GM23248 (cell line): ENCODE results near the gene PKHD1. TPM values are rescaled to one million over a fixed set of nuclear protein-coding genes. Genes with fewer than 3 reads are reported as not detected.
A peak's percentile ranks its signal among the peaks of the same experiment; 100 is the strongest.

Experiments used
- DNase-seq: peaks from one replicate; pipeline ENCODE4 v3.0.0-alpha.2; 2015
- H2AFZ ChIP-seq: fragments of 200-600 bp; sonication (generic); 2 replicates; pipeline ENCODE4 v1.6.1; 2016; ENCODE audit warnings: antibody characterized with exemption
- H3F3A ChIP-seq: fragments of 200-600 bp; sonication (generic); 2 replicates; pipeline ENCODE4 v1.6.1; 2016; ENCODE audit warnings: mild to moderate bottlenecking, antibody characterized with exemption, mixed run types; ENCODE audit not compliant: insufficient read depth
- H3K27ac ChIP-seq: fragments of 200-600 bp; sonication (generic); 2 replicates; pipeline ENCODE4 v1.5.1; 2016; ENCODE audit warnings: mild to moderate bottlenecking
- H3K27me3 ChIP-seq: fragments of 200-600 bp; sonication (generic); replicated peaks from 2 replicates; pipeline ENCODE4 v1.6.1; 2016; ENCODE audit warnings: mild to moderate bottlenecking; ENCODE audit not compliant: insufficient read depth
- H3K36me3 ChIP-seq: fragments of 200-600 bp; sonication (generic); 2 replicates; pipeline ENCODE4 v1.6.1; 2016; ENCODE audit warnings: low read depth, mild to moderate bottlenecking
- H3K4me1 ChIP-seq: fragments of 200-600 bp; sonication (generic); 2 replicates; pipeline ENCODE4 v1.6.1; 2016; ENCODE audit warnings: mild to moderate bottlenecking; ENCODE audit not compliant: insufficient read depth
- H3K4me2 ChIP-seq: fragments of 200-600 bp; sonication (generic); one replicate; pipeline ENCODE4 v1.6.1; 2016; ENCODE audit warnings: mild to moderate bottlenecking; ENCODE audit not compliant: unreplicated experiment
- H3K4me3 ChIP-seq: fragments of 200-600 bp; sonication (generic); 2 replicates; pipeline ENCODE4 v1.5.1; 2016; ENCODE audit warnings: mild to moderate bottlenecking
- H3K79me2 ChIP-seq: fragments of 200-600 bp; sonication (generic); 2 replicates; pipeline ENCODE4 v1.6.1; 2016; ENCODE audit warnings: mild to moderate bottlenecking; ENCODE audit not compliant: insufficient read depth
- H3K9ac ChIP-seq: fragments of 200-600 bp; sonication (generic); 2 replicates; pipeline ENCODE4 v1.6.1; 2016; ENCODE audit warnings: mild to moderate bottlenecking
- H3K9me2 ChIP-seq: fragments of 200-600 bp; sonication (generic); 2 replicates; pipeline ENCODE4 v1.6.1; 2016; ENCODE audit warnings: mixed run types, mild to moderate bottlenecking, moderate library complexity; ENCODE audit not compliant: insufficient read depth
- H3K9me3 ChIP-seq: fragments of 200-600 bp; sonication (generic); one replicate; pipeline ENCODE4 v1.6.1; 2017; ENCODE audit warnings: low read depth
- H4K20me1 ChIP-seq: fragments of 200-600 bp; sonication (generic); 2 replicates; pipeline ENCODE4 v1.6.0; 2016; ENCODE audit not compliant: insufficient read depth
- EZH2 ChIP-seq: fragments of 200-600 bp; sonication (generic); IDR thresholded peaks from 2 replicates; pipeline ENCODE4 v1.6.1; 2018; ENCODE audit warnings: antibody characterized with exemption, mild to moderate bottlenecking; ENCODE audit not compliant: insufficient read depth, poor library complexity, severe bottlenecking
- EZH2phosphoT487 ChIP-seq: fragments of 200-600 bp; sonication (generic); IDR thresholded peaks from 2 replicates; pipeline ENCODE4 v1.6.1; 2018; ENCODE audit warnings: antibody characterized with exemption, moderate library complexity, mild to moderate bottlenecking, low read depth; ENCODE audit not compliant: insufficient read depth
- WGBS, 2 experiments: methylation state at CpG; one replicate each; pipeline ENCODE4 v1.1.6; 2015 to 2017; ENCODE audit warnings: low lambda C conversion rate in 2 of 2, low coverage in 1 of 2; ENCODE audit errors: missing lambda C conversion rate in 2 of 2; 5-methylcytosine and 5-hydroxymethylcytosine counted together
- in situ Hi-C: fragments of 300-500 bp; cut with MboI; formaldehyde crosslinking; loops from 2 replicates; pipeline ENCODE4 v1.15.0; 2020
- polyA plus RNA-seq: library from polyadenylated mRNA; unstranded; fragments of >200 nt; fragmentation: Nextera tagmentation; extraction: Ambion mirVana; gene quantifications from 2 replicates; pipeline ENCODE4 v1.2.1, GENCODE V29; 2016
- total RNA-seq: library from RNA; depleted of rRNA; stranded (reverse); fragments of >200 nt; shearing (Covaris generic); gene quantifications from 2 replicates; pipeline ENCODE4 v1.2.3, GENCODE V29; 2014

PKHD1 gene
- total and polyA plus RNA-seq, 2 experiments from 2014 or later: not detected

GRCh38 chr6:52089758-52090348, 2.4 kb upstream of the PKHD1 start:
- peak; percentile 7 for DNase-seq
- Histone ChIP-seq H3K9me3 (no peaks in the 10 kb centered on the region), H3K27ac (no peak overlapping the region), H3K27me3 (0 out of 2 replicates have a peak, but pooled peaks cover 4% of the 10 kb centered on the region), H3K79me2 (no peaks in the 10 kb centered on the region), H2AFZ (no peak overlapping the region), H3K4me1 (no peaks in the 10 kb centered on the region), H3F3A (no peaks in the 10 kb centered on the region), H3K4me3 (no peak overlapping the region), H3K9ac (no peak overlapping the region), H4K20me1 (no peaks in the 10 kb centered on the region), H3K4me2 (no peak overlapping the region), H3K36me3 (no peaks in the 10 kb centered on the region), H3K9me2 (no peaks in the 10 kb centered on the region)
- 3 to 9% methylated on average over 2 of the region's 2 CpGs for WGBS, 2 experiments
- in situ Hi-C loops: no loop called here
- TF ChIP-seq EZH2: no peak
- TF ChIP-seq EZH2phosphoT487: no peak

GRCh38 chr6:52086741-52087140, 672 bp downstream of the PKHD1 start:
- H3K36me3 ChIP-seq: no peaks in the 10 kb centered on the region
- H3K9ac ChIP-seq: no peak overlapping the region
- no peak for TF ChIP-seq EZH2phosphoT487
- no peak for TF ChIP-seq EZH2
- no peak overlapping the region for H3K4me3 ChIP-seq
- in situ Hi-C loops: no loop called here
- H3K4me2 ChIP-seq: no peak overlapping the region
- DNase-seq: no peak
- H2AFZ ChIP-seq: no peak overlapping the region
- no peaks in the 10 kb centered on the region for H3F3A ChIP-seq
- no peak overlapping the region for H3K27ac ChIP-seq
- H3K9me2 ChIP-seq: no peaks in the 10 kb centered on the region
- 0 out of 2 replicates have a peak, but pooled peaks cover 4% of the 10 kb centered on the region for H3K27me3 ChIP-seq
- no peaks in the 10 kb centered on the region for H3K9me3 ChIP-seq
- H4K20me1 ChIP-seq: no peaks in the 10 kb centered on the region
- no peaks in the 10 kb centered on the region for H3K79me2 ChIP-seq
- 44 to 45% methylated on average over 5 of the region's 5 CpGs for WGBS, 2 experiments
- no peaks in the 10 kb centered on the region for H3K4me1 ChIP-seq

- no peak overlapping the region for H2AFZ ChIP-seq
- H3K9me2 ChIP-seq: no peaks in the 10 kb centered on the region
- H3K4me3 ChIP-seq: no peak overlapping the region
- H3K27ac ChIP-seq: no peak overlapping the region
- no peaks in the 10 kb centered on the region for H3K36me3 ChIP-seq
- DNase-seq: no peak
- in situ Hi-C loops: no loop called here
- H3K9me3 ChIP-seq: no peaks in the 10 kb centered on the region
- 0 out of 2 replicates have a peak, but pooled peaks cover 5% of the 10 kb centered on the region for H3K27me3 ChIP-seq
- H3K4me2 ChIP-seq: no peak overlapping the region
- H3K9ac ChIP-seq: no peak overlapping the region
- TF ChIP-seq EZH2phosphoT487: no peak
- TF ChIP-seq EZH2: no peak
- no peaks in the 10 kb centered on the region for H4K20me1 ChIP-seq
- WGBS, 2 experiments: 59 to 60% methylated on average over 4 of the region's 4 CpGs
- no peaks in the 10 kb centered on the region for H3K79me2 ChIP-seq
- H3F3A ChIP-seq: no peaks in the 10 kb centered on the region
- no peaks in the 10 kb centered on the region for H3K4me1 ChIP-seq
These were observed 6.2 kb downstream of the PKHD1 start for GRCh38 chr6:52081237-52081636.

- no peak overlapping the region for H3K4me3 ChIP-seq
- TF ChIP-seq EZH2: no peak
- no peak for TF ChIP-seq EZH2phosphoT487
- H3K79me2 ChIP-seq: no peaks in the 10 kb centered on the region
- no peaks in the 10 kb centered on the region for H3K9me3 ChIP-seq
- WGBS, 2 experiments: 11 to 19% methylated on average over 8 of the region's 8 CpGs
- H3K4me1 ChIP-seq: no peaks in the 10 kb centered on the region
- no peak overlapping the region for H3K4me2 ChIP-seq
- H3K9me2 ChIP-seq: no peaks in the 10 kb centered on the region
- H3K9ac ChIP-seq: no peak overlapping the region
- no peak for DNase-seq
- no peak overlapping the region for H2AFZ ChIP-seq
- H3K27ac ChIP-seq: no peak overlapping the region
- H3K27me3 ChIP-seq: 0 out of 2 replicates have a peak, but pooled peaks cover 5% of the 10 kb centered on the region
- in situ Hi-C loops: no loop called here
- no peaks in the 10 kb centered on the region for H3K36me3 ChIP-seq
- H4K20me1 ChIP-seq: no peaks in the 10 kb centered on the region
- no peaks in the 10 kb centered on the region for H3F3A ChIP-seq
These were observed 9.3 kb downstream of the PKHD1 start for GRCh38 chr6:52077961-52078625.
